ENCODE results near the gene LAMA2. TPM values are rescaled to one million over a fixed set of nuclear protein-coding genes. Genes with fewer than 3 reads are reported as not detected.

Gene LAMA2
- total and polyA plus RNA-seq, 2 of the 8 experiments (the other 6 are each of a cell fraction or from before 2014, with no cell fraction given) = 1.3 to 3.8 TPM

DNA sequence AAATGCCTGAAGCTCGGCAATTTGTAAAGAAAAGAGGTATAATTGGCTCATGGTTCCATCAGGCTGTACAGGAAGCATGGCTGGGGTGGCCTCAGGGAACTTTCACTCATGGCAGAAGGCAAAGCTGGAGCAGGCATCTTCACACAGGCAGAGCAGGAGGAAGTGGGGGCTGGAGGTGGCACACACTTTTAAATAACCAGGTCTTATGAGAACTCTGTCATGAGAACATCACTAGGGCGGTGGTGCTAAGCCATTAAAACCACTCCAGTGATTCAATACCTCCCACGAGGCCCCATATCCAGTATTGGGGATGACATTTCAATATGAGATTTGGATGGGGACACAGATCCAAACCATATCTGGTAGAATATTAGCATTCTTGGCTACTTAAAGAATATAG, 481.8 kb downstream of the LAMA2 start (continued):
- TF ChIP-seq, protein P1, sequence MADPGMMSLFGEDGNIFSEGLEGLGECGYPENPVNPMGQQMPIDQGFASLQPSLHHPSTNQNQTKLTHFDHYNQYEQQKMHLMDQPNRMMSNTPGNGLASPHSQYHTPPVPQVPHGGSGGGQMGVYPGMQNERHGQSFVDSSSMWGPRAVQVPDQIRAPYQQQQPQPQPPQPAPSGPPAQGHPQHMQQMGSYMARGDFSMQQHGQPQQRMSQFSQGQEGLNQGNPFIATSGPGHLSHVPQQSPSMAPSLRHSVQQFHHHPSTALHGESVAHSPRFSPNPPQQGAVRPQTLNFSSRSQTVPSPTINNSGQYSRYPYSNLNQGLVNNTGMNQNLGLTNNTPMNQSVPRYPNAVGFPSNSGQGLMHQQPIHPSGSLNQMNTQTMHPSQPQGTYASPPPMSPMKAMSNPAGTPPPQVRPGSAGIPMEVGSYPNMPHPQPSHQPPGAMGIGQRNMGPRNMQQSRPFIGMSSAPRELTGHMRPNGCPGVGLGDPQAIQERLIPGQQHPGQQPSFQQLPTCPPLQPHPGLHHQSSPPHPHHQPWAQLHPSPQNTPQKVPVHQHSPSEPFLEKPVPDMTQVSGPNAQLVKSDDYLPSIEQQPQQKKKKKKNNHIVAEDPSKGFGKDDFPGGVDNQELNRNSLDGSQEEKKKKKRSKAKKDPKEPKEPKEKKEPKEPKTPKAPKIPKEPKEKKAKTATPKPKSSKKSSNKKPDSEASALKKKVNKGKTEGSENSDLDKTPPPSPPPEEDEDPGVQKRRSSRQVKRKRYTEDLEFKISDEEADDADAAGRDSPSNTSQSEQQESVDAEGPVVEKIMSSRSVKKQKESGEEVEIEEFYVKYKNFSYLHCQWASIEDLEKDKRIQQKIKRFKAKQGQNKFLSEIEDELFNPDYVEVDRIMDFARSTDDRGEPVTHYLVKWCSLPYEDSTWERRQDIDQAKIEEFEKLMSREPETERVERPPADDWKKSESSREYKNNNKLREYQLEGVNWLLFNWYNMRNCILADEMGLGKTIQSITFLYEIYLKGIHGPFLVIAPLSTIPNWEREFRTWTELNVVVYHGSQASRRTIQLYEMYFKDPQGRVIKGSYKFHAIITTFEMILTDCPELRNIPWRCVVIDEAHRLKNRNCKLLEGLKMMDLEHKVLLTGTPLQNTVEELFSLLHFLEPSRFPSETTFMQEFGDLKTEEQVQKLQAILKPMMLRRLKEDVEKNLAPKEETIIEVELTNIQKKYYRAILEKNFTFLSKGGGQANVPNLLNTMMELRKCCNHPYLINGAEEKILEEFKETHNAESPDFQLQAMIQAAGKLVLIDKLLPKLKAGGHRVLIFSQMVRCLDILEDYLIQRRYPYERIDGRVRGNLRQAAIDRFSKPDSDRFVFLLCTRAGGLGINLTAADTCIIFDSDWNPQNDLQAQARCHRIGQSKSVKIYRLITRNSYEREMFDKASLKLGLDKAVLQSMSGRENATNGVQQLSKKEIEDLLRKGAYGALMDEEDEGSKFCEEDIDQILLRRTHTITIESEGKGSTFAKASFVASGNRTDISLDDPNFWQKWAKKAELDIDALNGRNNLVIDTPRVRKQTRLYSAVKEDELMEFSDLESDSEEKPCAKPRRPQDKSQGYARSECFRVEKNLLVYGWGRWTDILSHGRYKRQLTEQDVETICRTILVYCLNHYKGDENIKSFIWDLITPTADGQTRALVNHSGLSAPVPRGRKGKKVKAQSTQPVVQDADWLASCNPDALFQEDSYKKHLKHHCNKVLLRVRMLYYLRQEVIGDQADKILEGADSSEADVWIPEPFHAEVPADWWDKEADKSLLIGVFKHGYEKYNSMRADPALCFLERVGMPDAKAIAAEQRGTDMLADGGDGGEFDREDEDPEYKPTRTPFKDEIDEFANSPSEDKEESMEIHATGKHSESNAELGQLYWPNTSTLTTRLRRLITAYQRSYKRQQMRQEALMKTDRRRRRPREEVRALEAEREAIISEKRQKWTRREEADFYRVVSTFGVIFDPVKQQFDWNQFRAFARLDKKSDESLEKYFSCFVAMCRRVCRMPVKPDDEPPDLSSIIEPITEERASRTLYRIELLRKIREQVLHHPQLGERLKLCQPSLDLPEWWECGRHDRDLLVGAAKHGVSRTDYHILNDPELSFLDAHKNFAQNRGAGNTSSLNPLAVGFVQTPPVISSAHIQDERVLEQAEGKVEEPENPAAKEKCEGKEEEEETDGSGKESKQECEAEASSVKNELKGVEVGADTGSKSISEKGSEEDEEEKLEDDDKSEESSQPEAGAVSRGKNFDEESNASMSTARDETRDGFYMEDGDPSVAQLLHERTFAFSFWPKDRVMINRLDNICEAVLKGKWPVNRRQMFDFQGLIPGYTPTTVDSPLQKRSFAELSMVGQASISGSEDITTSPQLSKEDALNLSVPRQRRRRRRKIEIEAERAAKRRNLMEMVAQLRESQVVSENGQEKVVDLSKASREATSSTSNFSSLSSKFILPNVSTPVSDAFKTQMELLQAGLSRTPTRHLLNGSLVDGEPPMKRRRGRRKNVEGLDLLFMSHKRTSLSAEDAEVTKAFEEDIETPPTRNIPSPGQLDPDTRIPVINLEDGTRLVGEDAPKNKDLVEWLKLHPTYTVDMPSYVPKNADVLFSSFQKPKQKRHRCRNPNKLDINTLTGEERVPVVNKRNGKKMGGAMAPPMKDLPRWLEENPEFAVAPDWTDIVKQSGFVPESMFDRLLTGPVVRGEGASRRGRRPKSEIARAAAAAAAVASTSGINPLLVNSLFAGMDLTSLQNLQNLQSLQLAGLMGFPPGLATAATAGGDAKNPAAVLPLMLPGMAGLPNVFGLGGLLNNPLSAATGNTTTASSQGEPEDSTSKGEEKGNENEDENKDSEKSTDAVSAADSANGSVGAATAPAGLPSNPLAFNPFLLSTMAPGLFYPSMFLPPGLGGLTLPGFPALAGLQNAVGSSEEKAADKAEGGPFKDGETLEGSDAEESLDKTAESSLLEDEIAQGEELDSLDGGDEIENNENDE (IDR thresholded peaks at IDR 0.05; ENCODE audit: insufficient replicate concordance, low read length) = no peak
- TF ChIP-seq KDM4A (IDR thresholded peaks at IDR 0.05; ENCODE audit: low read depth, low read length, severe bottlenecking) (no peak), TBP (IDR thresholded peaks at IDR 0.05; ENCODE audit: low read depth, low read length) (no peak), EP300 (IDR thresholded peaks at IDR 0.05; ENCODE audit: borderline replicate concordance in 1 of 2, low read depth in 2 of 2, low read length in 2 of 2) (no peak), RBBP5 (IDR thresholded peaks at IDR 0.05; ENCODE audit: borderline replicate concordance, low read depth, low read length) (no peak), PHF8 (conservative IDR thresholded peaks at IDR 0.05; ENCODE audit: low read depth, low read length) (no peak), SUZ12 (IDR thresholded peaks at IDR 0.05; ENCODE audit: low read length) (no peak)
- TF ChIP-seq, protein P2, sequence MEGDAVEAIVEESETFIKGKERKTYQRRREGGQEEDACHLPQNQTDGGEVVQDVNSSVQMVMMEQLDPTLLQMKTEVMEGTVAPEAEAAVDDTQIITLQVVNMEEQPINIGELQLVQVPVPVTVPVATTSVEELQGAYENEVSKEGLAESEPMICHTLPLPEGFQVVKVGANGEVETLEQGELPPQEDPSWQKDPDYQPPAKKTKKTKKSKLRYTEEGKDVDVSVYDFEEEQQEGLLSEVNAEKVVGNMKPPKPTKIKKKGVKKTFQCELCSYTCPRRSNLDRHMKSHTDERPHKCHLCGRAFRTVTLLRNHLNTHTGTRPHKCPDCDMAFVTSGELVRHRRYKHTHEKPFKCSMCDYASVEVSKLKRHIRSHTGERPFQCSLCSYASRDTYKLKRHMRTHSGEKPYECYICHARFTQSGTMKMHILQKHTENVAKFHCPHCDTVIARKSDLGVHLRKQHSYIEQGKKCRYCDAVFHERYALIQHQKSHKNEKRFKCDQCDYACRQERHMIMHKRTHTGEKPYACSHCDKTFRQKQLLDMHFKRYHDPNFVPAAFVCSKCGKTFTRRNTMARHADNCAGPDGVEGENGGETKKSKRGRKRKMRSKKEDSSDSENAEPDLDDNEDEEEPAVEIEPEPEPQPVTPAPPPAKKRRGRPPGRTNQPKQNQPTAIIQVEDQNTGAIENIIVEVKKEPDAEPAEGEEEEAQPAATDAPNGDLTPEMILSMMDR (IDR thresholded peaks at IDR 0.05; ENCODE audit: control extremely low read depth in 1 of 3, insufficient read depth in 1 of 3, low read depth in 1 of 3, low read length in 3 of 3) = no peak
